ENCODE data around the gene CRHR1. TPM values are rescaled to one million over a fixed set of nuclear protein-coding genes. Genes with fewer than 3 reads are reported as not detected.

CRHR1 gene
- polyA plus RNA-seq, 1 of the 3 experiments (the other 2 are of a cell fraction): 0.13 TPM

DNA sequence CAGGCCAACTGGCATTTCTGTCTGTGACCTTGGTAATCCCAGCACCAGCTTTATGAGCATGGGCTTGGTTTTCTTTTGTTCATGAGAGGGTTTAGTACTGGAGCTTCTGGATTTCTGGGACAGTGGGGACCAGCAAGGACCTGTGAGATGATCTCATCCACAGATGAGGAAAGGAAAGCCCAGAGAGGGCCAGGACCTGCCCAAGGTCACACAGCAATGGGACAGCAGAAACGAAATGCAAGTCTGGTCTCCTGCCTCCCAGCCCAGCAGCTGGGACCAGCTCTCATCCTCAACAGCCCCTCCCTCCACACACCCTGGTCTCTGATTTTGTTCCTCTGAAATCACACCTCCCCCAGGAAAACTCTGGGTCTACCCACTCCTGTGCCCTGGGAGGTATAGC lies 67.8 kb downstream of the CRHR1 start (continued):
- no peak for TF ChIP-seq FOXM1 (IDR thresholded peaks at IDR 0.05; ENCODE audit: low read depth)

DNA sequence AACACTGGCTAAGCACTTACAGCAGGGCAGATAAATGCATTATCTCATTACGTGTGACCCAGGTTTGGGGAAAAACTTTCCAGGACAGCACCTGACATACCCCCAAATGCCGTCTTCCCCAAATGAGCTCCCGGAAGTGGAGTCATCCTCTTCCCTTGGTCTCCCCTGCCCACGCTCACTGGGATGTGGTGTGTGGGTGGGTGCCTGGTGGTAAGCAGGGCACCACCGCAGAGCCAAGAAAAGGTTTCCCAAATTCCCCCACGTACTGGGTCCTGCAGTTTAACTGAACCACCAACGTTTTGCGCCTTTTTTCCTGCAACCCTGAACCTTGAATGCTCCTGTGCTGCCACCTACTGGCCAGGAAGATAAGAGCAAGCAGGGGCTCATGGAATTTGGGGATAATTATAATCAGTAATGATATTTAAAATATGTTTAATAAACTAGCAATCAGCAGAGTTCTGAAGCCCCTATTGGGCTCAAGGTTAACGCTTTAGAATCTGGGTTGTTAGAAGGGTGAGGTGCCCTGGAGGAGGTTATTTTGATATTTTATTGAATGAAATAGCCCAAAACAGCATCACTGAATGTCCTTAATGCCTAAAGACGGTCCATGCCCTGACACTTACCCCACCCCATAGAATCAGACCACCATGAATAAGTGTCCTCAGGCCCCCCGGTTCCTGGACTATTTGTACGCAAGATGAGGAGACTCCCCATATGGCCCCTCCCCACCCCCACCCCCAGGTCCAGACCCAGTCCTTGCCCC lies 68.6 kb downstream of the CRHR1 start:
- 9% methylated on average over 11 of the region's 12 CpGs for WGBS (ENCODE audit: low lambda C conversion rate)
- no peaks in the 10 kb centered on the region for H3K9me2 ChIP-seq
- no peak overlapping the region for H2AFZ ChIP-seq (ENCODE audit: low read depth)
- H3K4me3 ChIP-seq (ENCODE audit: low read depth in 2 of 2, low read length in 1 of 2): no peak overlapping the region; a peak in 1 of 4 replicates
- DNase-seq: peak; percentile 84
- no peak overlapping the region for H3K9ac ChIP-seq
- peaks cover 6% of the 10 kb centered on the region; the same call in 1 of the 2 replicates for H3K27me3 ChIP-seq (ENCODE audit: insufficient read depth)
- H3K4me1 ChIP-seq (ENCODE audit: control insufficient read depth in 1 of 2, insufficient read depth in 2 of 2, low read depth in 1 of 2, low read length in 1 of 2): peaks cover 0 to 15% of the 10 kb centered on the region in 2 experiments; a peak in 1 of 4 replicates
- H3K9me3 ChIP-seq: no peaks in the 10 kb centered on the region
- TF ChIP-seq, protein P1, sequence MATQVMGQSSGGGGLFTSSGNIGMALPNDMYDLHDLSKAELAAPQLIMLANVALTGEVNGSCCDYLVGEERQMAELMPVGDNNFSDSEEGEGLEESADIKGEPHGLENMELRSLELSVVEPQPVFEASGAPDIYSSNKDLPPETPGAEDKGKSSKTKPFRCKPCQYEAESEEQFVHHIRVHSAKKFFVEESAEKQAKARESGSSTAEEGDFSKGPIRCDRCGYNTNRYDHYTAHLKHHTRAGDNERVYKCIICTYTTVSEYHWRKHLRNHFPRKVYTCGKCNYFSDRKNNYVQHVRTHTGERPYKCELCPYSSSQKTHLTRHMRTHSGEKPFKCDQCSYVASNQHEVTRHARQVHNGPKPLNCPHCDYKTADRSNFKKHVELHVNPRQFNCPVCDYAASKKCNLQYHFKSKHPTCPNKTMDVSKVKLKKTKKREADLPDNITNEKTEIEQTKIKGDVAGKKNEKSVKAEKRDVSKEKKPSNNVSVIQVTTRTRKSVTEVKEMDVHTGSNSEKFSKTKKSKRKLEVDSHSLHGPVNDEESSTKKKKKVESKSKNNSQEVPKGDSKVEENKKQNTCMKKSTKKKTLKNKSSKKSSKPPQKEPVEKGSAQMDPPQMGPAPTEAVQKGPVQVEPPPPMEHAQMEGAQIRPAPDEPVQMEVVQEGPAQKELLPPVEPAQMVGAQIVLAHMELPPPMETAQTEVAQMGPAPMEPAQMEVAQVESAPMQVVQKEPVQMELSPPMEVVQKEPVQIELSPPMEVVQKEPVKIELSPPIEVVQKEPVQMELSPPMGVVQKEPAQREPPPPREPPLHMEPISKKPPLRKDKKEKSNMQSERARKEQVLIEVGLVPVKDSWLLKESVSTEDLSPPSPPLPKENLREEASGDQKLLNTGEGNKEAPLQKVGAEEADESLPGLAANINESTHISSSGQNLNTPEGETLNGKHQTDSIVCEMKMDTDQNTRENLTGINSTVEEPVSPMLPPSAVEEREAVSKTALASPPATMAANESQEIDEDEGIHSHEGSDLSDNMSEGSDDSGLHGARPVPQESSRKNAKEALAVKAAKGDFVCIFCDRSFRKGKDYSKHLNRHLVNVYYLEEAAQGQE (IDR thresholded peaks at IDR 0.05; ENCODE audit: low read depth, low read length): 0 out of 2 replicates have a peak, but pooled peaks have one; percentile 17
- TF ChIP-seq FOXJ3 (CRISPR knock-in tag; IDR thresholded peaks at IDR 0.05): no peak
- no peak for TF ChIP-seq FOSL2 (IDR thresholded peaks at IDR 0.05; ENCODE audit: borderline replicate concordance, low read depth)
- no peak for TF ChIP-seq NRF1 (IDR thresholded peaks at IDR 0.05; ENCODE audit: low read depth, low read length)
- peak; percentile 8; the same call in 1 of the 2 replicates for TF ChIP-seq ELF1 (IDR thresholded peaks at IDR 0.05)
- no peak for TF ChIP-seq GABPA (IDR thresholded peaks at IDR 0.05; ENCODE audit: low read depth)
- TF ChIP-seq RCOR1 (IDR thresholded peaks at IDR 0.05; ENCODE audit: low read length): peak; percentile 48; the same call in 1 of the 2 replicates
- no peak for TF ChIP-seq TCF12 (IDR thresholded peaks at IDR 0.05)
- no peak for TF ChIP-seq SIN3A (IDR thresholded peaks at IDR 0.05; ENCODE audit: borderline replicate concordance, low read depth, low read length)
- TF ChIP-seq MXI1 (IDR thresholded peaks at IDR 0.05; ENCODE audit: low read depth, low read length): no peak
- TF ChIP-seq CHD2 (IDR thresholded peaks at IDR 0.05; ENCODE audit: low read length, partially characterized antibody): peak; percentile 72
- TF ChIP-seq MEF2A (IDR thresholded peaks at IDR 0.05; ENCODE audit: borderline replicate concordance, low read depth): no peak
- no peak for TF ChIP-seq RFX5 (IDR thresholded peaks at IDR 0.05; ENCODE audit: low read length)
- TF ChIP-seq, protein P2, sequence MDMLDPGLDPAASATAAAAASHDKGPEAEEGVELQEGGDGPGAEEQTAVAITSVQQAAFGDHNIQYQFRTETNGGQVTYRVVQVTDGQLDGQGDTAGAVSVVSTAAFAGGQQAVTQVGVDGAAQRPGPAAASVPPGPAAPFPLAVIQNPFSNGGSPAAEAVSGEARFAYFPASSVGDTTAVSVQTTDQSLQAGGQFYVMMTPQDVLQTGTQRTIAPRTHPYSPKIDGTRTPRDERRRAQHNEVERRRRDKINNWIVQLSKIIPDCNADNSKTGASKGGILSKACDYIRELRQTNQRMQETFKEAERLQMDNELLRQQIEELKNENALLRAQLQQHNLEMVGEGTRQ (IDR thresholded peaks at IDR 0.05; ENCODE audit: borderline replicate concordance, low read depth, low read length): no peak
- TF ChIP-seq RXRA (IDR thresholded peaks at IDR 0.05; ENCODE audit: borderline replicate concordance, low read depth): no peak
- peak; percentile 97 for TF ChIP-seq RAD21 (IDR thresholded peaks at IDR 0.05; ENCODE audit: low read length)
- TF ChIP-seq, protein P3, sequence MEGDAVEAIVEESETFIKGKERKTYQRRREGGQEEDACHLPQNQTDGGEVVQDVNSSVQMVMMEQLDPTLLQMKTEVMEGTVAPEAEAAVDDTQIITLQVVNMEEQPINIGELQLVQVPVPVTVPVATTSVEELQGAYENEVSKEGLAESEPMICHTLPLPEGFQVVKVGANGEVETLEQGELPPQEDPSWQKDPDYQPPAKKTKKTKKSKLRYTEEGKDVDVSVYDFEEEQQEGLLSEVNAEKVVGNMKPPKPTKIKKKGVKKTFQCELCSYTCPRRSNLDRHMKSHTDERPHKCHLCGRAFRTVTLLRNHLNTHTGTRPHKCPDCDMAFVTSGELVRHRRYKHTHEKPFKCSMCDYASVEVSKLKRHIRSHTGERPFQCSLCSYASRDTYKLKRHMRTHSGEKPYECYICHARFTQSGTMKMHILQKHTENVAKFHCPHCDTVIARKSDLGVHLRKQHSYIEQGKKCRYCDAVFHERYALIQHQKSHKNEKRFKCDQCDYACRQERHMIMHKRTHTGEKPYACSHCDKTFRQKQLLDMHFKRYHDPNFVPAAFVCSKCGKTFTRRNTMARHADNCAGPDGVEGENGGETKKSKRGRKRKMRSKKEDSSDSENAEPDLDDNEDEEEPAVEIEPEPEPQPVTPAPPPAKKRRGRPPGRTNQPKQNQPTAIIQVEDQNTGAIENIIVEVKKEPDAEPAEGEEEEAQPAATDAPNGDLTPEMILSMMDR (IDR thresholded peaks at IDR 0.05): peak; percentile 100
- TF ChIP-seq SMC3 (IDR thresholded peaks at IDR 0.05; ENCODE audit: low read depth, low read length): peak; percentile 76
- H3K36me3 ChIP-seq (replicated peaks in 1 of 2; ENCODE audit: control insufficient read depth in 1 of 2, insufficient read depth in 2 of 2, low read length in 1 of 2): no peaks in the 10 kb centered on the region
- H4K20me1 ChIP-seq (ENCODE audit: insufficient read depth): no peaks in the 10 kb centered on the region
- POLR2A ChIA-PET: no interaction called here
- CTCF ChIA-PET: interaction anchor here (0.5 to 17.2 kb wide), 57 partner anchors 10 to 630 kb away, joined by 3 to 327 read pairs (median 4); partner anchors contain the start of genes CRHR1 and MAPT
- no peaks in the 10 kb centered on the region for H3K79me2 ChIP-seq (ENCODE audit: insufficient read depth)
- no peaks in the 10 kb centered on the region for H3F3A ChIP-seq (replicated peaks; ENCODE audit: insufficient read depth)
- no peak overlapping the region; the same call in 1 of the 2 replicates for H3K4me2 ChIP-seq
- H3K27ac ChIP-seq (ENCODE audit: low read depth in 2 of 2, low read length in 1 of 2): no peak overlapping the region

All from SK-N-SH (cell line).